SK-N-SH (cell line): ENCODE measurements around the gene SPOCK1. TPM values are rescaled to one million over a fixed set of nuclear protein-coding genes. Genes with fewer than 3 reads are reported as not detected.

Experiments
- CTCF ChIA-PET: fragments of 300-600, 350-600 bp; formaldehyde crosslinking; extraction: SDS; loops from one replicate; lab custom pipeline; 2021; lab: Yijun Ruan, JAX
- POLR2A ChIA-PET: fragments of 350-600 bp; sonication (Branson Sonifier 250); formaldehyde crosslinking; extraction: SDS; loops from one replicate; lab custom pipeline; 2020; ENCODE audit warnings: antibody characterized with exemption, inconsistent platforms; lab: Yijun Ruan, JAX
- DNase-seq: peaks from one replicate; pipeline ENCODE4 v3.0.0; 2012
- H2AFZ ChIP-seq: fragments of 200-600 bp; sonication (generic); 2 replicates; pipeline ENCODE4 v1.8.1; 2016; ENCODE audit warnings: antibody characterized with exemption, mild to moderate bottlenecking, low read depth
- H3F3A ChIP-seq: fragments of 200-600 bp; sonication (generic); replicated peaks from 2 replicates; pipeline ENCODE3; 2016; ENCODE audit warnings: antibody characterized with exemption, mild to moderate bottlenecking; ENCODE audit not compliant: insufficient read depth
- H3K27ac ChIP-seq, 2 experiments: fragments of 200-500 bp in 1 of 2; fragments of 200-600 bp in 1 of 2; sonication (Bioruptor generic) in 1 of 2; sonication (generic), shearing (Covaris generic) in 1 of 2; 2 replicates each; pipeline versions ENCODE4 v1.5.1 to v1.6.1; 2014 to 2016; ENCODE audit warnings: low read depth in 2 of 2, inconsistent platforms in 1 of 2, low read length in 1 of 2, mild to moderate bottlenecking in 1 of 2, mixed read lengths in 1 of 2
- H3K27me3 ChIP-seq: fragments of 200-600 bp; sonication (generic), shearing (Covaris generic); 2 replicates; pipeline ENCODE4 v1.6.1; 2016; ENCODE audit warnings: mixed run types; ENCODE audit not compliant: insufficient read depth
- H3K36me3 ChIP-seq, 2 experiments: fragments of 200-500 bp in 1 of 2; fragments of 200-600 bp in 1 of 2; sonication (Bioruptor generic) in 1 of 2; sonication (generic) in 1 of 2; replicated peaks in 1 of 2; 2 replicates each; pipeline versions ENCODE3 to v1.5.1; 2014 to 2016; ENCODE audit warnings: low read length in 1 of 2, mild to moderate bottlenecking in 1 of 2; ENCODE audit not compliant: insufficient read depth in 2 of 2, control insufficient read depth in 1 of 2
- H3K4me1 ChIP-seq, 2 experiments: fragments of 200-500 bp in 1 of 2; fragments of 200-600 bp in 1 of 2; sonication (Bioruptor generic) in 1 of 2; sonication (generic), shearing (Covaris generic) in 1 of 2; 2 replicates each; pipeline versions ENCODE4 v1.5.1 to v1.6.1; 2014 to 2016; ENCODE audit warnings: low read depth in 1 of 2, low read length in 1 of 2, mixed run types in 1 of 2; ENCODE audit not compliant: insufficient read depth in 2 of 2, control insufficient read depth in 1 of 2
- H3K4me2 ChIP-seq: fragments of 200-600 bp; sonication (generic), shearing (Covaris generic); 2 replicates; pipeline ENCODE4 v1.6.1; 2017; ENCODE audit warnings: mixed run types
- H3K4me3 ChIP-seq, 2 experiments: fragments of 200-500 bp in 1 of 2; fragments of 200-600 bp in 1 of 2; sonication (Bioruptor generic) in 1 of 2; sonication (generic), shearing (Covaris generic) in 1 of 2; 2 replicates each; pipeline versions ENCODE4 v1.5.1 to v1.8.1; 2014 to 2016; ENCODE audit warnings: low read depth in 2 of 2, inconsistent platforms in 1 of 2, low read length in 1 of 2, mild to moderate bottlenecking in 1 of 2, mixed read lengths in 1 of 2, moderate library complexity in 1 of 2
- H3K79me2 ChIP-seq: fragments of 200-600 bp; sonication (generic); 2 replicates; pipeline ENCODE4 v1.8.1; 2017; ENCODE audit warnings: mild to moderate bottlenecking; ENCODE audit not compliant: insufficient read depth
- H3K9ac ChIP-seq: fragments of 200-600 bp; sonication (generic); 2 replicates; pipeline ENCODE4 v1.6.1; 2017; ENCODE audit warnings: mixed run types
- H3K9me2 ChIP-seq: fragments of 200-600 bp; sonication (generic); 2 replicates; pipeline ENCODE4 v1.6.1; 2017; ENCODE audit warnings: mixed run types
- H3K9me3 ChIP-seq: fragments of 200-600 bp; sonication (generic); 2 replicates; pipeline ENCODE4 v1.6.1; 2017; ENCODE audit warnings: mixed run types, mild to moderate bottlenecking, moderate library complexity
- H4K20me1 ChIP-seq: fragments of 200-600 bp; sonication (generic); 2 replicates; pipeline ENCODE4 v1.6.1; 2017; ENCODE audit warnings: mild to moderate bottlenecking, mixed run types; ENCODE audit not compliant: insufficient read depth
- CHD2 ChIP-seq: fragments of 150-350 bp; IDR thresholded peaks from 2 replicates; pipeline ENCODE4 v1.6.1; 2018; ENCODE audit warnings: low read length; ENCODE audit not compliant: partially characterized antibody
- CTCF ChIP-seq: fragments of 200-600 bp; sonication (generic); IDR thresholded peaks from 2 replicates; pipeline ENCODE4 v1.6.1; 2017; ENCODE audit warnings: antibody characterized with exemption, mild to moderate bottlenecking, moderate library complexity
- ELF1 ChIP-seq: IDR thresholded peaks from 2 replicates; pipeline ENCODE4 v1.4.0; 2012
- EZH2phosphoT487 ChIP-seq: fragments of 200-600 bp; sonication (generic); IDR thresholded peaks from 2 replicates; pipeline ENCODE4 v1.6.1; 2017; ENCODE audit warnings: low read depth, mixed run types, mild to moderate bottlenecking, antibody characterized with exemption, moderate library complexity, borderline replicate concordance
- FOXM1 ChIP-seq: IDR thresholded peaks from 2 replicates; pipeline ENCODE4 v1.4.0; 2012; ENCODE audit warnings: low read depth, mild to moderate bottlenecking
- GABPA ChIP-seq: IDR thresholded peaks from 2 replicates; pipeline ENCODE4 v1.4.0; 2012; ENCODE audit warnings: low read depth, mild to moderate bottlenecking
- IRF3 ChIP-seq: fragments of 150-350 bp; IDR thresholded peaks from 2 replicates; pipeline ENCODE4 v1.6.1; 2016; ENCODE audit warnings: mild to moderate bottlenecking, low read depth, low read length
- JUND ChIP-seq: IDR thresholded peaks from 2 replicates; pipeline ENCODE4 v1.4.0; 2012
- MXI1 ChIP-seq: IDR thresholded peaks from 2 replicates; pipeline ENCODE4 v1.6.1; 2012; ENCODE audit warnings: mild to moderate bottlenecking, low read depth, low read length, improper control_type of control experiment
- NRF1 ChIP-seq: IDR thresholded peaks from 2 replicates; pipeline ENCODE4 v1.6.1; 2012; ENCODE audit warnings: low read depth, mild to moderate bottlenecking, low read length
- PBX3 ChIP-seq: IDR thresholded peaks from 2 replicates; pipeline ENCODE4; 2012
- POLR2AphosphoS5 ChIP-seq: IDR thresholded peaks from 2 replicates; pipeline ENCODE4 v1.6.1; 2012; ENCODE audit warnings: low read depth, low read length
- RCOR1 ChIP-seq: fragments of 150-350 bp; IDR thresholded peaks from 2 replicates; pipeline ENCODE4 v1.6.1; 2017; ENCODE audit warnings: antibody characterized with exemption, low read length
- RFX5 ChIP-seq: IDR thresholded peaks from 2 replicates; pipeline ENCODE4 v1.6.1; 2012; ENCODE audit warnings: mild to moderate bottlenecking, improper control_type of control experiment, low read length
- RXRA ChIP-seq: IDR thresholded peaks from 2 replicates; pipeline ENCODE4 v1.4.0; 2012; ENCODE audit warnings: low read depth, mild to moderate bottlenecking, borderline replicate concordance
- TAF1 ChIP-seq: IDR thresholded peaks from 2 replicates; pipeline ENCODE4 v1.6.1; 2012; ENCODE audit warnings: low read depth, mild to moderate bottlenecking, low read length, moderate library complexity, borderline replicate concordance
- TCF12 ChIP-seq: IDR thresholded peaks from 2 replicates; pipeline ENCODE4 v1.4.0; 2012
- TEAD4 ChIP-seq: IDR thresholded peaks from 2 replicates; pipeline ENCODE4 v1.4.0; 2012; ENCODE audit warnings: mild to moderate bottlenecking, borderline replicate concordance; ENCODE audit not compliant: insufficient read depth
- USF1 ChIP-seq: IDR thresholded peaks from 2 replicates; pipeline ENCODE4 v1.4.0; 2012; ENCODE audit warnings: low read depth, borderline replicate concordance
- USF2 ChIP-seq: fragments of 150-350 bp; IDR thresholded peaks from 2 replicates; pipeline ENCODE4 v1.6.1; 2017; ENCODE audit warnings: antibody characterized with exemption, low read length, low read depth, borderline replicate concordance
- ZBTB33 ChIP-seq: IDR thresholded peaks from 2 replicates; pipeline ENCODE4 v1.4.0; 2012; ENCODE audit warnings: low read depth, borderline replicate concordance
- WGBS: methylation state at CpG from one replicate; pipeline ENCODE4 v1.1.6; 2017; ENCODE audit warnings: low lambda C conversion rate; 5-methylcytosine and 5-hydroxymethylcytosine counted together
- polyA plus RNA-seq, 3 experiments: library from polyadenylated mRNA; depleted of rRNA; stranded (reverse); fragments of >200 nt; gene quantifications; 2 replicates each; pipeline ENCODE4 v1.2.3, GENCODE V29; 2012

Gene SPOCK1
- polyA plus RNA-seq, 1 of the 3 experiments (the other 2 are of a cell fraction), result 11.3 TPM

GRCh38 chr5:137215780-137216179 is 283.3 kb downstream of the SPOCK1 start:
- POLR2A ChIA-PET, result no interaction called here
- H3K36me3 ChIP-seq, result no peaks in the 10 kb centered on the region
- no peak overlapping the region for H3K27ac ChIP-seq
- peaks cover 5% of the 10 kb centered on the region for H3F3A ChIP-seq
- H4K20me1 ChIP-seq, result peaks cover 8% of the 10 kb centered on the region; the same call in 1 of the 2 replicates
- WGBS, result 60% methylated on average over 2 of the region's 2 CpGs
- no peaks in the 10 kb centered on the region for H3K9me3 ChIP-seq
- no peak for DNase-seq
- no peak overlapping the region for H3K4me2 ChIP-seq
- H3K27me3 ChIP-seq, result no peaks in the 10 kb centered on the region
- TF ChIP-seq FOXM1, result no peak
- TF ChIP-seq ELF1, result no peak
- TF ChIP-seq TEAD4, result no peak
- no peak for TF ChIP-seq MXI1
- no peak for TF ChIP-seq TCF12
- TF ChIP-seq TAF1, result no peak
- TF ChIP-seq POLR2AphosphoS5, result no peak
- TF ChIP-seq RCOR1, result no peak
- TF ChIP-seq USF2, result no peak
- TF ChIP-seq, all 33 proteins: peak for 0
- H3K4me1 ChIP-seq, result peaks cover 3 to 11% of the 10 kb centered on the region in 2 experiments; a peak in 3 of 4 replicates
- H3K9me2 ChIP-seq, result no peaks in the 10 kb centered on the region
- peaks cover 2% of the 10 kb centered on the region for H3K79me2 ChIP-seq
- H3K9ac ChIP-seq, result no peak overlapping the region
- no peak overlapping the region for H3K4me3 ChIP-seq
- CTCF ChIA-PET, result no interaction called here
- no peak overlapping the region for H2AFZ ChIP-seq

- Histone ChIP-seq H3F3A (peaks cover 5% of the 10 kb centered on the region), H3K9ac (no peak overlapping the region), H3K36me3 (no peaks in the 10 kb centered on the region), H3K4me1 (peaks cover 3 to 11% of the 10 kb centered on the region in 2 experiments; a peak in 3 of 4 replicates), H3K9me3 (no peaks in the 10 kb centered on the region), H3K27ac (no peak overlapping the region), H3K4me3 (no peak overlapping the region), H4K20me1 (peaks cover 8% of the 10 kb centered on the region; the same call in 1 of the 2 replicates), H2AFZ (no peak overlapping the region), H3K9me2 (no peaks in the 10 kb centered on the region), H3K79me2 (peaks cover 2% of the 10 kb centered on the region), H3K4me2 (no peak overlapping the region), H3K27me3 (no peaks in the 10 kb centered on the region)
- ChIA-PET CTCF (interaction anchor here (0.9 kb wide), 1 partner anchor 140 kb away, joined by 3 read pairs; no protein-coding TSS in a partner anchor), POLR2A (no interaction called here)
- 22% methylated on average over 1 of the region's 1 CpG for WGBS
- no peak for DNase-seq
- TF ChIP-seq MXI1, result no peak
- no peak for TF ChIP-seq TAF1
- no peak for TF ChIP-seq FOXM1
- TF ChIP-seq NRF1, result no peak
- TF ChIP-seq JUND, result no peak
- TF ChIP-seq RXRA, result no peak
- no peak for TF ChIP-seq RCOR1
- no peak for TF ChIP-seq ZBTB33
- TF ChIP-seq PBX3, result no peak
- TF ChIP-seq USF1, result no peak
- no peak for TF ChIP-seq TEAD4
- no peak for TF ChIP-seq IRF3
- no peak for TF ChIP-seq CTCF
- no peak for TF ChIP-seq GABPA
- TF ChIP-seq EZH2phosphoT487, result no peak
- no peak for TF ChIP-seq RFX5
- no peak for TF ChIP-seq CHD2
These were observed 283.9 kb downstream of the SPOCK1 start for GRCh38 chr5:137215261-137215660.
